ENCODE data around the gene MRPL9.
"Not testable (repeated sequence)": the region's sequence is repeated elsewhere in the genome, so short reads cannot be mapped to it uniquely, and the experiment has no call there.

The MRPL9 gene

DNA sequence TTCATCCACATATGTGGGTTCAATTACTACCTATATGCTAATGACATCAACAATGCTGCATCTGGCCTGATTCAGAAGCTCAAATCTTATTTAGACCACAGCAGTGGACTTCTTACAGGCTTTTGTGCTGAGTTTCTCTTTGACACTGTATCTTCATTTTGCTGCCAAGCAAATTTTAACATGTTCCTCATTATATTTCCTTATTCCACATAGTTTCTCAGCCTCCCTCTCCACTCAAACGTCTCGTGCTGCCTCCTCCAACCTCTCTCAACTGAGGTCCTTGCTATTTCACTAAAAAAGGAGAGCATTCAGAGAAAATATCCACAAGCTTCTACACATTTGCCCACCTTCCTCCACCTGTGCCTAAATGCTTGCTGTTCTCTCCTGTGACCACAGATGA is 20.5 kb upstream of the MRPL9 start:
- DNase-seq (ENCODE audit: low read depth): no peak

DNA sequence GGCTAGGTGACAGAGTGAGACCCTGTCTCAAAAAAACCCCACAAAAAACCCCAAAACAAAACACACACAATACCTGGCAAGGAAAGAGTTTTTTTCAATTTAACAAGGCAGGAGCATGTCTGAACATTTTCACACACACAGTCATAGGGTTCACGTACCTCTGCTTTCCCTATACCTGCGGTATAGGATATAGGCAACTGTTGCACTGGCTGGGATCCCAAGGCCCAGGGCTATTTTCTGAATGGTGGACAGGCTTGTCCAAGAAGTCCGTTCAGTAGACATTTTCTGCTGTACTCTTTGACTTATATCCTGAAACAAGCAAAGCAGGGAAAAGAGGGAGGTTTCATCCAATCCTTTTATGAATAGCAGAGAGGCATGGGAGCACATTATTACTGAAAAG is 19.4 kb upstream of the MRPL9 start:
- no peak for DNase-seq (ENCODE audit: low read depth)

DNA sequence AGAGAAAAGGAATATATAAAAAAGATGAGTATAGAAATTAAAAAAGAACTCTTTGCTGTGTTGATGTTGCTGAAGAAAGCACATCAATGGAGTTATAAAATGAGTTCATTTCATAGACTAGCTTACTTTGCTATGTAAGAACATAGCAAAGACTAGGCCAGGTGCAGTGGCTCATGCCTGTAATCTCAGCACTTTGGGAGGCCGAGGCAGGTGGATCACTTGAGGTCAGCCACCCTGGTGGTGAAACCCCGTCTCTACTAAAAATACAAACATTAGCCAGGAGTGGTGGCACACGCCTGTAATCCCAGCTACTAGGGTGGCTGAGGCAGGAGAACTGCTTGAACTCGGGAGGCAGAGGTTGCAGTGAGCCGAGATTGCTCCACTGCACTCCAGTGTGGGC is 18.7 kb upstream of the MRPL9 start:
- DNase-seq (ENCODE audit: low read depth): not testable (repeated sequence)

DNA sequence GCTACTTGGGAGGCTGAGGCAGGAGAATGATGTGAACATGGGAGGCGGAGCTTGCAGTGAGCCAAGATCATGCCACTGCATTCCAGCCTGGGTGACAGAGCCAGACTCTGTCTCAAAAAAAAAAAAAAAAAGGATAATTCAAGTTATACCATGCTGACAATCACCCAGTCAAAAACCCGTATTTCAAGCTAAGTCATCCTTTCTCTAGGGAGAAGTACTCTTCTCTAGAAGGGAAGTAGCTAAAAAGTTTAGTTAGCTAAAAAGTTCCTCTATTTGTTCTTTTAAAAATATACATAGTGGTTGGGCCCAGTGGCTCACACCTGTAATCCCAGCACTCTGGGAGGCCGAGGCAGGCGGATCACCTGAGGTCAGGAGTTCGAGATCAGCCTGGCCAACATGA is 17.4 kb upstream of the MRPL9 start:
- not testable (repeated sequence) for DNase-seq (ENCODE audit: low read depth)

DNA sequence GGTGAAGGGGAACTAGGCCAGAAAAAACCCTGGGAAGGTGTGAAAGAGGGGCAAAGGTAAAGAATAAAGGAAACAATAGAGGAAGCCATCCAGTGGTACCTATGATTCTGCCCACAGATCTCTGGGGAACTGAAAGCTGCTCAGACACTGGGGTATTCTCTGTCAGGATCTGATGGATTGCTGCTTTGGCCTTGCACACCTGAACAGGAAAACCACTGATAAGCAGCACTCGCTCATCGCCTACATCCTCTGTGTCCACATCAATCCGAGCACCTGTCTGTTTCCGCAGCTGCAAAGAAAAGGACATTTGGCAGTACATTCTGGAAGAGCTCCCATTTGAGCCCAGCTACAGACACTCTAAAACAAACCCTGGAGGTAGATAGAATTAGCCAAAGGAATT is 16.6 kb upstream of the MRPL9 start:
- DNase-seq (ENCODE audit: low read depth): no peak

DNA sequence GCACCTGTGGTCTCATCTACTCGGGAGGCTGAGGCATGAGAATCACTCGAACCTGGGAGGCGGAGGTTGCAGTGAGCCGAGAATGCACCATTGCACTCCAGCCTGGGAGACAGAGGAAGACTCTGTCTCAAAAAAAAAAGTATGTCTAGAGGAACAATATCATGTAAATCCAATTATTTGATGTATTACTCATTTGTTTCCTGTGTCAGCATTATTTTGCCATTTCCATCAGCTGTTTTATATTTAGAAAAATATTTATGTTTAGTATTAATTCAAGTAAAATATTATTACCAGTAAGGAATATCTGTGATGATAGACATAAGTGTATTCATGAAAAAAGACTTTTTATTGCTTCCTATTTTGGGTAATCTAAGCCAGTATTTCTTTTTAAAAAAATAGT is 14.0 kb upstream of the MRPL9 start:
- no peak for DNase-seq (ENCODE audit: low read depth)

DNA sequence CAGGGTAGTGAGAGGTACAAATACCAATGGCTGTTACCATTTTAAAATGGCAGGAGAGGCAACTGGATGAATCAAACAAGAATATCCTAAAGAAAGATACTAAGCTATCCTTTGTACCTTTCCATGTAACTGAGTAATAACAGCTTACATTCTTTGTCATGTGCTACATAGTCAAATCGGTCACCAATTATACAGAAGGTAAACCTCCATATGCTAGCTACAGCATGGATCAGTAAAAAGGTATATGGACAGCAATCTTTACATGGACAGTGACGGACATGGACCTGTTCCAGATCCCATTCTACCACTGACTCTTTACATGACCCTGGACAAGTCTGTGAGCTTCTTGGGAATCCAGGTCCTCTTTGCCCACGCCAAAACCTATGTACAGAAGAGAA is 13.4 kb upstream of the MRPL9 start:
- DNase-seq (ENCODE audit: low read depth): no peak

DNA sequence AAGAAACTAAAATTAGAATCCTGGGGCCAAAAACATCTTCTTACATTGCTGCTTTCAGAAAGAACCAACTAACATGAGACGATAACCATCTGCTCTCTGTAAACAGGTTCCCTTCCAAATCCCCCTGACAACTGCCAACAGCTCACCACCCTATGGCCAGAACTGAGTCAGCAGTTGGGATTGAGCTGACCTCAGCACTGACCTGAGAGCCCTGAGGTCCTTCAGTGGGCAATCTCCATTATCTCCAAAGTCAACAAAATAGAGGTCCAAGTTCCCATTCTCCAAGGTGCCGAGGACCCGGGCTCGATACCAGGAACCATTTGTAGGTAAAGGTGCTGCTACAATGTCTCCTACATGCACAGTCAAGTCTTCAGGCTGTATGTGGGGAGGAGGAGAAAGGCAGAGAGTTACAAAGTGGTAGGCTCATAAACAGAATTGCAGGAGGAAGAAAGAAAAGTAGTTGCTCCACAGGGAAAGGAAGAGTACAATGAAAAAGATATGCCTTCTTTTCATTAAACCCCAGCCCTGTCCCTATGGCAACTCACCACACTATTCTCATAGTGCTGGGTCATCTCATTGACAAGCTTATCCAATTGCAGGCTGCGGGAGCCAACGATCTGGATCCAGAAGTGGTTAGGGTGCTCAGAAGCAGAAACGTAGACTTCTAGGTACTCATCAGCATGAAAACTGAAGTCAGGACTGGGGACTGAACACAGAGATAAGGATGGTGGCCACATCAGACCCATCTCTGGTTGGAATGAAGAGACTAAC is 12.8 kb upstream of the MRPL9 start:
- no peak for DNase-seq (ENCODE audit: low read depth)

DNA sequence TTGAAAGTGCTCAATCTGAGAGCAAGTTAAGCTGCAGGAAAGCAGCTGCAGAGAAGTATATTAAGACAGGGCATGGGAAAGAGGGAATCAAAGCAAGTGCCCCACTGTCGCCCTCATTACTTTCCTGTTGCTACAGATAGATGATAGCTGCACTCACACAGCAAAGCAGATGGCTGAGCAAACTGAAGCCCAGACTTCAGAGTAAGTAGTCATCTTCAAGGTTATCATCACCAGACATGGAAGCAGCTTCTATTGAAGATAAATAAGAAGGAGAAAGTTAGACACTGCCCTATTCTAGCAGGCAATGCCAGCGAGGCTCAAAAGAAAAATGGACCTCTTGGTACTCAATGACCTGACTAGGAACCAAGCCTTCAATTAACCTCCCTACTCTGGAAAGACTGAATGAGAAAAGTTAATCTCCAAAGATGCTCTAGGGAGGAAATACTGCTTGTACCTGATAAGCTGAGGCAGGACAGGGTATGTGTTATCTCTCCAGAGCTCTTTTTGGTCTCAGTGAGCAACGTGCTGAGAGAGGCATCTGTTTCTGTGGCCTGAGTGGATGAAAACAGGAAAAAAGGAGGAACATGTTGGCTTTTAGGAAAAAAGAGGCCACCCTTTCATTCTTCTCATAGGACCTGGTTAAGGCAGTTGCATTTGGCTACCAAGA is 11.1 kb upstream of the MRPL9 start:
- DNase-seq (ENCODE audit: low read depth): no peak

DNA sequence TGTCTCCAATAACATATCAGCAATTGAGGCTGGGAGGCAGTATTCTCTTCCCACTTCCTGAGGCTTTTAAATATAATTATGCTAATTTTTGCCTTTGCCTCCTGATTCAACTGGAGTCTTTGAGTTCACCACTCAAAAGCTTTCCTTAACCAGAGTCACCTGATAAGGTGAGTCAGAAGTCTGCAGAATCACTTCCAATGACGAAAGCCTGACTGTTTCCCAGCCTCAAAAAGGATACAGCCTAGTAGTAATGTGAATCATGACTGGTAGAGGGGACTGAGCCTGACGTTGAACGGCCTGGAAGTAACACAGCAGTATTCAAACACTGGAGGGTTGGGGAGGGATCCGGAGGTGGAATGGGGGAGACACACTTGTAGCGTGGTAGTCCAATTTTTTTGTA is 10.4 kb upstream of the MRPL9 start:
- DNase-seq (ENCODE audit: low read depth): no peak

DNA sequence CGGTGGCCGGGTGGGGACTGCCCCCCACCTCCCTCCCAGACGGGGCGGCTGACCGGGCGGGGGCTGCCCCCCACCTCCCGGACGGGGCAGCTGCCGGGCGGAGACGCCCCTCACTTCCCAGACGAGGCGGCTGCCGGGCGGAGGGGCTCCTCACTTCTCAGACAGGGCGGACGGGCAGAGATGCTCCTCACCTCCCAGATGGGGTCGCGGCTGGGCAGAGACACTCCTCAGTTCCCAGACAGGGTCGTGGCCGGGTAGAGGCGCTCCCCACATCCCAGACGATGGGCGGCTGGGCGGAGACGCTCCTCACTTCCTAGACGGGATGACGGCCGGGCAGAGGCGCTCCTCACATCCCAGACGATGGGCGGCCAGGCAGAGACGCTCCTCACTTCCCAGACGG is 6.0 kb upstream of the MRPL9 start:
- DNase-seq (ENCODE audit: low read depth): not testable (repeated sequence)

DNA sequence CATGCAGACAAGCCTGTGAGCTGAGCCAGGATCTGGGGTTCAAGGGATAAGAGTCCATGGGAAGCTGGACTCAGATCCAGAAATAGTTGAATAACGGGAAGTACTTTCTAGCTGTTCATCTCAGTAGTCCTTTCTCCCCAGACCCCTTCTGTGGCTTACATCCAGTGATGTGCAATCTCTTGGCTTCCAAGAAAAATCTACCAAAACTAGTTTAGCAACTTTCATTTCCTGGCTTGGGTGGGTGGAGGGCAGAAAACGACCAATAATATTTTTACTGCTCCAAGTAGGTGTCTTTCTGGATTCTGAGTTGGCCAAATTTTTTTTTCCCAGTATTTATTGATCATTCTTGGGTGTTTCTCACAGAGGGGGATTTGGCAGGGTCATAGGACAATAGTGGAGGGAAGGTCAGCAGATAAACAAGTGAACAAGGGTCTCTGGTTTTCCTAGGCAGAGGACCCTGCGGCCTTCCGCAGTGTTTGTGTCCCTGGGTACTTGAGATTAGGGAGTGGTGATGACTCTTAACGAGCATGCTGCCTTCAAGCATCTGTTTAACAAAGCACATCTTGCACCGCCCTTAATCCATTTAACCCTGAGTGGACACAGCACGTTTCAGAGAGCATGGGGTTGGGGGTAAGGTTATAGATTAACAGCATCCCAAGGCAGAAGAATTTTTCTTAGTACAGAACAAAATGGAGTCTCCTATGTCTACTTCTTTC is 5.2 kb upstream of the MRPL9 start:
- DNase-seq (ENCODE audit: low read depth): not testable (repeated sequence)

DNA sequence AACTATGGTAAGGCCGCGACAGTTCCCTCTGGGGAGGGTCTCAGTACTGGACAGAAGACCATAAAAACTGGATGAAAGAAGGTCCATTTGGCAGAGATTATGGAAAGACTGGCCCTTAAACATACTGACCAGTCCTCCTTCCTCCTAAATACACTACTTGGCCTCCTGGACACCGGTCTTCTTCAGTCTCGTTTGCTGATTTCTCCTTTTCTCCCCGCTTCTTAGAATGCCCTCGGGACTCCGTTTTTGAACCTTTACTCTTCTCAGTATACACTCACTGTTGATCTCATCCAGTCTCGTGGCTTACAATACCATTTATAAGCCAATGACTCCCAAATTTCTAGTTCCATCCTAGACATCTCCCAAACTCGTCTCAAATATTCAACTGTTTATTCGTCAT is 694 bp upstream of the MRPL9 start:
- DNase-seq (ENCODE audit: low read depth): no peak

DNA sequence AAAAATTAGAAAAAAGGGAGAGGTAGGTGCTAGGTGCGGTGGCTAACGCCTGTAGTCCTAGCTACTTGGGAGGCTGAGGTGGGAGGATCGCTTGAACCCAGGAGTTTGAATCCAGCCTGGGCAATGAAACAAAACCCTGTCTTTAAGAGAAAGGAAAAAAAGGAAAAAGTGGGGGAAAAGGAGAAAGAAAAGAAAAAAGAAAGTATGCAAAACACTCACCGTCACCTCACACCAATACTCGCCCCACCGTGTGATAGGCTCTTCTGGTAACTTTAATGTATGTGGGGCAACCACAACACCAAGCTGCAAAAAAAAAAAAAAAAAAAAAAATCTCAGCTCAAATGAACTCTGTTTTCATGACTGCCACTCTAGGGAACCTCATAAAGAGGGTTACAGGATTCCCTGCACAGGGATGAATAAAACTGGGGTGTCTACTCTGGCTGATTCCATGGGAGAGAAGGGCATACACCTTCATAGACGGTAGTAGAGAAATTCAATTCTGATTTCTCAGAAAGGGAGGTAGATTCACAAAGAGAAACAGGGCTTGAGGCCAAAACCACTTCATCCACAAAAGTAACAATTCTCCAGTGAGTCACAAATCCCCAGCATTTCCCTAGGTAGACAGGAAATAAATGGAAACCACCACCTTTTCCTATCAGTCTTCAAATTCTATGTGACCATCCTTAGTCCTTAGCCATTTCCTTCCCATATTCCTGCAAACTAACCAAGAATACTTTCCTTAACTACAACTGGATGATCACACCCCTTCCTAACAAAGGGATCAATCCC is 2.5 kb downstream of the MRPL9 start:
- no peak for DNase-seq (ENCODE audit: low read depth)

DNA sequence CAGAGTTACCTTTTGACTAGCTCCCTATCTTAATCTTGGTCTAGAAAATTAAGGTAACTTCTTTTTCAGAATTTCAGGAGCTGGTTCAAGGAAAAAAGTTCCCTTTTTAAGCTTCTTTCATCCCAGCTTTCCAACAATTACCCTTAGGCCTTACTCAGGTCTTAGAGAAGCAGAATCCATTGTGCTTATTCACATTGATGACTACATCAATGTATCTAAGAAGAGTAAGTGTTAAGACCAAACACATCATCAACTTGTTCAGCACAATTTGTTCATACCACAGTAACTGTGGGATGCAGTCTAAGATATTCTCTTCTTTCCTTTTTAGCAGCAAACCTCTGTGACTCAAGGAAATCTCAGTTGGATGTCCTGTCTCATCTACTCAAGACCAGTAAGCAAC is 4.1 kb downstream of the MRPL9 start:
- DNase-seq (ENCODE audit: low read depth): no peak

DNA sequence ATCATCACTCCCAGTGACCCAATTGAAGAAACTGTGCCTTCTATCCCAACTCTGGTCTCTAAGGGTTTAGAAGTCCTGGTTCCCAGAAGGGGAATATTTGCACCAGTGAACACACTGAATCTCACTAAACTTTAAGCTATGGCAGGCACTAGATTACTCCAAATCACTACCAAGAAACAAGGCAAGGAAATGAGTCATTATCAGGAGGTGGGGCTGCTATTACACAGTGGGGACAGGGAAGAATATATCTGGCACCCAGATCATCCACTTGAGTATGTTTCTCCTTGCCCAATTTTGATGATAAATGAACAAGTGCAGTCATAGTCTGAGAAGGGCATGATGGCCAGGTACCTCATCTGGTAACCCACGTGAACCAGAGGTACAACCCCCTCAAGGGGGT is 7.0 kb downstream of the MRPL9 start:
- no peak for DNase-seq (ENCODE audit: low read depth)

DNA sequence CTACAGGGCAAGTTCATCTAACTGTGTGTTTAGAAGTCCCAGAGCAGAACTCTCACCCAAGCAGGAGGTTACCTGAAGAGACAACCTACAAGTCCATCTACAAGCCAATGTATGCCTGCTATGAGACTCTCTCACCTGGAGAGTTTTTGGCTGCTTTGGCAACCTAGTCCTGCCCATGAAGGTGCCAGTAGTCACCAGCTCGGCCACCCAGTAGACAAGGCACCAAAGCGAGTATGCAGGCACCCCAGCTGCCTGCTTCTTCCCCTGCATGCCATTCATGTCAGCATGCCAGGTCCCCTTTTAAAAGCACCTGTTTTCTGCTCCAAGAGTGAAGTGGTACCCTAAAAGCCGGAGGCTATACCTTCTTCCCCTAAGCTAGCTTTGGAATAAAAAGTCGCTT is 21.8 kb downstream of the MRPL9 start:
- DNase-seq (ENCODE audit: low read depth): no peak

DNA sequence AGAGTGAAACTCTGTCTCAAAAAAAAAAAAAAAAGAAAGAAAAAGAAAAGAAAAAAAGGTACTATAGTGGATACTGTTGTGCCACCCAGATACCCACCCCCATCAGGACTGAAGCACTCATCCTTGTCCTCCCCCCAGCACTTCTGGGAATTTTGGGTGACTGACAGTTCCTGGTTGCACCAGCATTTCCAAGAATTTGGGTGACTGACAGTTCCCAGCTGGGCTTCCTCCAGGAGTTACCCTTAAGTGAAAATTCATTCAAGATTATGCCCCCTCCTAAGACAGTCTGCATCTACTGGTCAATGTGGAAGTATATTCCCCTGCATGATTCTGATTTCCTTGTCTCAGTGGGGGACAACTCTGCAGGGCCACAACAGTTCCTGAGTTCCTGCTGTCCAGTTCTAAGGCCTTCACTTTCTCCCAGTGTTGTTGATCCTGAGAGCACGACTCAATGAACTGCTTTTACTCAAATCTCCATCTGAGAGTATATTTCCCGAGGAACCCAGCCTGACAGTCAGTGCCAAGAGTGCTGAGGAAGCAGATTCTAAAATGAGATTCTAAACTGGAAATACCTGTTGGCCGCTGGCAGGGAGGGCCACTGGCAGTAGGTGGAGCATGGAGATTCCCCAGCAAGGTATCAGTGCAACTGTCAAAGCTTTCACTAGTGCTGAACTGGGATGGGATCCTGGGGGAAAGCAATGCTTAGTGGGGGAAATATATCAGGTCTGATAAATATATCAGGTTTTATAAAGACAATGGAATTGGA is 23.5 kb downstream of the MRPL9 start:
- DNase-seq (ENCODE audit: low read depth): no peak

DNA sequence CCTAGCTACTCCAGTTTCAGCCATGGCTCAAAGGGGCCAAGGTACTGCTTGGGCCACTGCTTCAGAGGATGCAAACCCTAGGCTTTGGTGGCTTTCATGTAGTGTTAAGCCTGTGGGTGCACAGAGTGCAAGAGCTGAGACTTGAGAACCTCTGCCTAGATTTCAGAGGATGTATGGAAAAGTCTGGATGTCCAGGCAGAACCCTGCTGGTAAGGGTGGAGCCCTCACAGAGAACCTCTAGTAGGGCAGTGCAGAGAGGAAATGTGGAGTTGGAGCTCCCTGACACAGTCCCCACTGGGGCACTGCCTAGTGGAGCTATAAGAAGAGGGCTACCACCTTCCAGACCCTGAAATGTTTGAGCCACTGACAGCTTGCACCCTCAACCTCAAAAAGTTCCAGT is 25.8 kb downstream of the MRPL9 start:
- DNase-seq (ENCODE audit: low read depth): no peak

DNA sequence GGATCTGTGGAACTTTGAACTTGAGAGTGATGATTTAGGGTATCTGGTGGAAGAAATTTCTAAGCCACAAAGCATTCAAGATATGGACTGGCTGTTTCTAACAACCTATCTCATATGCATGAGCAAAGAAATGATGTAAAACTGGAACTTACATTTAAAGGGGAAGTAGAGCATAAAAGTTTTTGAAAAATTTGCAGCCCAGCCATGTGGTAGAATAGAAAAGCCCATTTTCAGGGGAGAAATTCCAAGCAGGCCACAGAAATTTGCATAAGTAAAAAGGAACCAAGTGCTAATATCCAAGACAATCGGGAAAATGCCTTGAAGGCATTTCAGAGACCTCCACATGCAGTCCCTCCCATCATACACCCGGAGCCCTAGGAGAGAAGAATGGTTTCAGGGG is 26.3 kb downstream of the MRPL9 start:
- no peak for DNase-seq (ENCODE audit: low read depth)

DNA sequence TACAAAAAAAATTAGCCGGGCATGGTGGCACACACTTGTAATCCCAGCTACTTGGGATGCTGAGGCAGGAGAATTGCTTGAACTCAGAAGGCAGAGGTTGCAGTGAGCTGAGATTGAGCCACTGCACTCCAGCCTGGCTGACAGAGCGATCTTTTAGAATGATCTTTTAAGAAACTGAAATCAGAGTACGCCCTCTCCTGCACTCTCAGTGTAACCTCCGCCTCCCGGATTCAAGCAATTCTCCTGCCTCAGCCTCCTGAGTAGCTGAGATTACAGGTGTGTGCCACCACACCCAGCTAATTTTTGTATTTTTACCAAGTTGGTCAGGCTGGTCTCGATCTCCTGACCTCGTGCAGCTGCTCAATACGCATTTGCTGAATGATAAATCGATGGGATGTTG is 29.3 kb downstream of the MRPL9 start:
- not testable (repeated sequence) for DNase-seq (ENCODE audit: low read depth)

DNA sequence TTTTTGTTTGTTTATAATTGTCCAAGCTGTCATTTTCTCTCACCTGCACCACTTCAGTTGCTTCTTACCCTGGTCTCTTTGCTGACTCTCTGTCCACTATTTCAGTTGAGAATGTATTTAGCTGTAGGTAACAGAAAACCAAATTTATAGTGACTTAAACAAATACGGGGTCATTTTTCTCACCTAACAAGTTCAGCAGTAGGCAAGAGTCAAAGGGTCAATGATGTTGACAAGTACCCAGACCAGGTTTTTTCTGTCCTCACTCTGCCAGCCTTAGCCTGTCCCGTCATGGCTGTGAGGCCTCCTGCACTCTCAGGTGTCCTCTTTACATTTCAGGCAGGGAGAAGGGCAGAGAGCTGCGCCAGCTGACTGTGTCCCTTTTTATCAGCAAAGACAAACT is 30.2 kb downstream of the MRPL9 start:
- no peak for DNase-seq (ENCODE audit: low read depth)
